GM23248 (cell line): ENCODE measurements around the gene ASCL5. TPM values are rescaled to one million over a fixed set of nuclear protein-coding genes. Genes with fewer than 3 reads are reported as not detected.

Experiments
- DNase-seq: peaks from one replicate; pipeline ENCODE4 v3.0.0-alpha.2; 2015
- H2AFZ ChIP-seq: fragments of 200-600 bp; sonication (generic); 2 replicates; pipeline ENCODE4 v1.6.1; 2016; ENCODE audit warnings: antibody characterized with exemption
- H3F3A ChIP-seq: fragments of 200-600 bp; sonication (generic); 2 replicates; pipeline ENCODE4 v1.6.1; 2016; ENCODE audit warnings: mild to moderate bottlenecking, antibody characterized with exemption, mixed run types; ENCODE audit not compliant: insufficient read depth
- H3K27ac ChIP-seq: fragments of 200-600 bp; sonication (generic); 2 replicates; pipeline ENCODE4 v1.5.1; 2016; ENCODE audit warnings: mild to moderate bottlenecking
- H3K27me3 ChIP-seq: fragments of 200-600 bp; sonication (generic); replicated peaks from 2 replicates; pipeline ENCODE4 v1.6.1; 2016; ENCODE audit warnings: mild to moderate bottlenecking; ENCODE audit not compliant: insufficient read depth
- H3K36me3 ChIP-seq: fragments of 200-600 bp; sonication (generic); 2 replicates; pipeline ENCODE4 v1.6.1; 2016; ENCODE audit warnings: low read depth, mild to moderate bottlenecking
- H3K4me1 ChIP-seq: fragments of 200-600 bp; sonication (generic); 2 replicates; pipeline ENCODE4 v1.6.1; 2016; ENCODE audit warnings: mild to moderate bottlenecking; ENCODE audit not compliant: insufficient read depth
- H3K4me2 ChIP-seq: fragments of 200-600 bp; sonication (generic); one replicate; pipeline ENCODE4 v1.6.1; 2016; ENCODE audit warnings: mild to moderate bottlenecking; ENCODE audit not compliant: unreplicated experiment
- H3K4me3 ChIP-seq: fragments of 200-600 bp; sonication (generic); 2 replicates; pipeline ENCODE4 v1.5.1; 2016; ENCODE audit warnings: mild to moderate bottlenecking
- H3K79me2 ChIP-seq: fragments of 200-600 bp; sonication (generic); 2 replicates; pipeline ENCODE4 v1.6.1; 2016; ENCODE audit warnings: mild to moderate bottlenecking; ENCODE audit not compliant: insufficient read depth
- H3K9ac ChIP-seq: fragments of 200-600 bp; sonication (generic); 2 replicates; pipeline ENCODE4 v1.6.1; 2016; ENCODE audit warnings: mild to moderate bottlenecking
- H3K9me2 ChIP-seq: fragments of 200-600 bp; sonication (generic); 2 replicates; pipeline ENCODE4 v1.6.1; 2016; ENCODE audit warnings: mixed run types, mild to moderate bottlenecking, moderate library complexity; ENCODE audit not compliant: insufficient read depth
- H3K9me3 ChIP-seq: fragments of 200-600 bp; sonication (generic); one replicate; pipeline ENCODE4 v1.6.1; 2017; ENCODE audit warnings: low read depth
- H4K20me1 ChIP-seq: fragments of 200-600 bp; sonication (generic); 2 replicates; pipeline ENCODE4 v1.6.0; 2016; ENCODE audit not compliant: insufficient read depth
- EZH2 ChIP-seq: fragments of 200-600 bp; sonication (generic); IDR thresholded peaks from 2 replicates; pipeline ENCODE4 v1.6.1; 2018; ENCODE audit warnings: antibody characterized with exemption, mild to moderate bottlenecking; ENCODE audit not compliant: insufficient read depth, poor library complexity, severe bottlenecking
- EZH2phosphoT487 ChIP-seq: fragments of 200-600 bp; sonication (generic); IDR thresholded peaks from 2 replicates; pipeline ENCODE4 v1.6.1; 2018; ENCODE audit warnings: antibody characterized with exemption, moderate library complexity, mild to moderate bottlenecking, low read depth; ENCODE audit not compliant: insufficient read depth
- WGBS, 2 experiments: methylation state at CpG; one replicate each; pipeline ENCODE4 v1.1.6; 2015 to 2017; ENCODE audit warnings: low lambda C conversion rate in 2 of 2, low coverage in 1 of 2; ENCODE audit errors: missing lambda C conversion rate in 2 of 2; 5-methylcytosine and 5-hydroxymethylcytosine counted together
- in situ Hi-C: fragments of 300-500 bp; cut with MboI; formaldehyde crosslinking; loops from 2 replicates; pipeline ENCODE4 v1.15.0; 2020
- polyA plus RNA-seq: library from polyadenylated mRNA; unstranded; fragments of >200 nt; fragmentation: Nextera tagmentation; extraction: Ambion mirVana; gene quantifications from 2 replicates; pipeline ENCODE4 v1.2.1, GENCODE V29; 2016
- total RNA-seq: library from RNA; depleted of rRNA; stranded (reverse); fragments of >200 nt; shearing (Covaris generic); gene quantifications from 2 replicates; pipeline ENCODE4 v1.2.3, GENCODE V29; 2014

The ASCL5 gene
- total and polyA plus RNA-seq, 2 experiments from 2014 or later: not detected

DNA sequence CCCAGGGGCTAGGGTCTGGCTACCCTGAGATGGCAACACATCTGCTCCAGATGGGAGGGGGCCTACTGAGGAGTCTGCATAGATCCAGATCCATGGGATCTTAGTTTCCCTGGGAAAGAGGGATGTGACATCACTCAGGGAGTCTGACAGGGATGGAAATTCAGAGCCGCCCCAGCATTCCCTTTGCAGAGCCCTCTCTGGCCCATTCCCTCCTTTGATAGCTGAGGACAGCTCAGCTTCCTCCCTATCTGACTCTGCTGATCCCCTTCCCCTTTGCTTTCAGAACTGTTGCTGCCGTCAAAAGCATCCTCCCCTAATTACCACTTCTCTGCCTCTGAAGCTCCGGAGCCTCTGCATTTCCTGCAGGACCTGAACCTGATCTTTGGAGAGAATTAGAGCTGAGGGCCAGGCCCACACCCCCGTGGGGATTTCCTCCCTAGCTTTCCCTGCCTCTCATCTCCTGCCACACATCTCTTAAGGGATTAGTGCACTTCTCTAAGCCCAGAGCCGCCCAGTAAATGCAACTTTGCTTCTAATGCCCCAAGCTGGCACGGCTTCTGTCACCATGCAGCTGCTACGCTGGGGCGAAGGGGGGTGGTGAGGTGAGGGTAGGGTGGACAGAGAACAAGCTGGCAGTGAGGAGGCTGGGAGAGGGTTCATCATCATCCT, 9.5 kb upstream of the ASCL5 start:
- H3K4me3 ChIP-seq: no peak overlapping the region
- in situ Hi-C loops: no loop called here
- H3K9ac ChIP-seq: no peak overlapping the region
- H3K27ac ChIP-seq: no peak overlapping the region
- H3K4me2 ChIP-seq: no peak overlapping the region
- no peak overlapping the region for H2AFZ ChIP-seq
- H4K20me1 ChIP-seq: no peaks in the 10 kb centered on the region
- H3F3A ChIP-seq: peaks cover 9% of the 10 kb centered on the region
- 79 to 80% methylated on average over 8 of the region's 8 CpGs for WGBS, 2 experiments
- no peak for DNase-seq
- no peaks in the 10 kb centered on the region for H3K27me3 ChIP-seq
- H3K4me1 ChIP-seq: peaks cover 13% of the 10 kb centered on the region
- H3K79me2 ChIP-seq: no peaks in the 10 kb centered on the region
- no peaks in the 10 kb centered on the region for H3K9me2 ChIP-seq
- no peak for TF ChIP-seq EZH2phosphoT487
- no peak for TF ChIP-seq EZH2
- H3K9me3 ChIP-seq: no peaks in the 10 kb centered on the region
- no peaks in the 10 kb centered on the region; the same call in 1 of the 2 replicates for H3K36me3 ChIP-seq

DNA sequence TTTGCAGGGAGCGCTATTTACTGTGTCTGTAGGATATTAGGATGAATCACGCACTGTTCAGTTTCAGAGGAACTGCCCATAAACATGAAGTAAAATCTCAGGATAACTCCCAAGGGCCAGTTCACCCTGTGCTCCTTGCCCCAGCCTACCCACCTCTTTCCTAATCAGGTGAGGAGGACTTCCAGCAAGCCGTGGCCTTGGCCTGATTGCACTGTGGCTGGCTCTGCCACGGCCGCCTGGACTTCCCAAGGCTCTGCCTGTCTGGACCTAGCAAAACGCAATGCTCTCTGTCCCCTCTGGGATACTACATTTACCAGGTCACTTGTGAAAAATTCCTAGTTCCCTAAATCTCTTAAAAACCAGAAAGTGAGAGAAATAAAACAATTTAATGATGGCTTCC, 7.4 kb upstream of the ASCL5 start:
- in situ Hi-C loops: no loop called here
- H3K36me3 ChIP-seq: no peaks in the 10 kb centered on the region; the same call in 1 of the 2 replicates

DNA sequence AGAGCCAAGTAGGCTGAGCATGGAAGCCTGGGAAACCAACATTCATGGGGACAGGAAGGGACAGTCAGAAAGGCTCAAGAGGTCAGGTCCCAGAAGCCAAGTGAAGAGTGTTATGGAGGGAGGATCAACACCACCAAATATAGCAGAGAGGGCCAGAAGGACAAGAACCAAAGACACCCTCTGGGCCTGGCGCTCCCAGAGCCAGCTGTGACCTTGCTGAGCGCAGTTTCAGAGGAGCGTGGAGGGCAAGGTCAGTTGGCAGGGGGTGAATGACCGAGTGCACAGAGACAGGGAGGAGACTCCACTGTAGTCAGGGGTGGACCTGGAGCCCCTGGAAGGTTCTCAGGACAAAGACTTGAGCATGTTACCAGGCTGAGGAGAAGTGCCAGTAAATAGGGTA, 4.4 kb upstream of the ASCL5 start:
- Histone ChIP-seq H3K9me3 (no peaks in the 10 kb centered on the region), H3K36me3 (no peaks in the 10 kb centered on the region; the same call in 1 of the 2 replicates), H2AFZ (no peak overlapping the region), H3K27ac (no peak overlapping the region), H3K9ac (no peak overlapping the region), H3K4me1 (no peaks in the 10 kb centered on the region), H3F3A (no peaks in the 10 kb centered on the region), H3K4me2 (no peak overlapping the region), H3K9me2 (no peaks in the 10 kb centered on the region), H3K4me3 (no peak overlapping the region), H4K20me1 (no peaks in the 10 kb centered on the region), H3K27me3 (no peaks in the 10 kb centered on the region), H3K79me2 (no peaks in the 10 kb centered on the region)
- TF ChIP-seq EZH2phosphoT487: no peak
- no peak for TF ChIP-seq EZH2
- in situ Hi-C loops: no loop called here
- DNase-seq: no peak
- 76 to 79% methylated on average over 4 of the region's 4 CpGs for WGBS, 2 experiments

More for the DNA sequence above, 7.4 kb upstream of the ASCL5 start:
- Histone ChIP-seq H3K9me3 (no peaks in the 10 kb centered on the region), H2AFZ (no peak overlapping the region), H3K4me1 (peaks cover 13% of the 10 kb centered on the region), H3F3A (peaks cover 9% of the 10 kb centered on the region), H3K4me2 (no peak overlapping the region), H3K27ac (no peak overlapping the region), H3K27me3 (no peaks in the 10 kb centered on the region), H3K9ac (no peak overlapping the region), H3K4me3 (no peak overlapping the region), H3K9me2 (no peaks in the 10 kb centered on the region), H3K79me2 (no peaks in the 10 kb centered on the region), H4K20me1 (no peaks in the 10 kb centered on the region)
- WGBS, 2 experiments: 96% methylated on average over 6 of the region's 6 CpGs
- no peak for DNase-seq
- TF ChIP-seq EZH2 (no peak), EZH2phosphoT487 (no peak)

DNA sequence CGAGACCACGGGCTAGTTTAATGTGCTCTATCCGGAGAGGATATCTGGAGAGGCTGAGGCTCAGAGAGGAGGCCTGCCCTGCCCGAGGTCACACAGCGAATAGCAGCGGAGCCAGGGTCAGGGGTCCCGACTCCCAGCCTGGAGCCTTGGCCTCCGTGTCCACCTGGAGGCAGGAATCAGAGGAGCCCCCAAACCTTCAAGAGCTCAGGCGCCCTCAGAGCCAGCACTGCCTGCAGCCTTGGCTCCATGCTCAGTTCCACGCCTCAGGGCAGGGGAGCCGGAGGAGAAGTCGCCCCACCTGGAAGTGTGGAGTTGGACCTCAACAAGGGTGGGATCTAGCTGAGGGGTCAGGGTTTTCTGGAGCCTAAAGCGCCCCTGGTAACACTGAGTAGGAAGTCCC, 2.0 kb upstream of the ASCL5 start:
- Histone ChIP-seq H3K79me2 (no peaks in the 10 kb centered on the region), H3K36me3 (no peaks in the 10 kb centered on the region), H3K9me3 (no peaks in the 10 kb centered on the region), H3F3A (no peaks in the 10 kb centered on the region), H3K9ac (no peak overlapping the region), H3K4me1 (no peaks in the 10 kb centered on the region), H3K4me2 (no peak overlapping the region), H2AFZ (no peak overlapping the region), H3K4me3 (no peak overlapping the region), H3K9me2 (no peaks in the 10 kb centered on the region), H3K27ac (no peak overlapping the region), H3K27me3 (peaks cover 21% of the 10 kb centered on the region), H4K20me1 (no peaks in the 10 kb centered on the region)
- no peak for TF ChIP-seq EZH2
- no peak for TF ChIP-seq EZH2phosphoT487
- 85 to 89% methylated on average over 13 of the region's 13 CpGs for WGBS, 2 experiments
- in situ Hi-C loops: no loop called here
- no peak for DNase-seq

DNA sequence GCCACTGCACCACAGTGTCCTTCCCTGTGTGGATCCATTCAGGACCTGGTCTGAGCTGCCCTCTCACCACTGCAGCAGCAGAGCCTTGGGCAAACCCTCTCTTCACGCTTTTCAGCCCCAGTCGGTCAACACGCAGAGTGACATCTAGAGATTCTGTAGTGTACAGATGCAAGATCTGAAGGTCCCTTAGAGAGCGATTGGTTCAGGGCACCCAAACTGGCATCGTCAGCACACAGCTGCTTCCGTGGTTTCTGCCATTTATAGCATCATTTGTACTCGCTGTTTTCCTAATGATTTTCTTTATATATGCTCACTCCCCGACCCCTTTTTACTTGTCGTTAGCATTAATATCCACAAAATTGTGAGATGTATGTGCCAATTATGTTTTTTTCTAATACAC, 1.5 kb upstream of the ASCL5 start:
- no peak overlapping the region for H3K4me3 ChIP-seq
- TF ChIP-seq EZH2phosphoT487 (no peak), EZH2 (no peak)
- no peaks in the 10 kb centered on the region for H3K4me1 ChIP-seq
- H3K4me2 ChIP-seq: no peak overlapping the region
- H2AFZ ChIP-seq: no peak overlapping the region
- no peaks in the 10 kb centered on the region for H3K36me3 ChIP-seq
- no peak overlapping the region for H3K27ac ChIP-seq
- H3K79me2 ChIP-seq: no peaks in the 10 kb centered on the region
- 81 to 82% methylated on average over 9 of the region's 9 CpGs for WGBS, 2 experiments
- H3K9ac ChIP-seq: no peak overlapping the region
- H3K9me3 ChIP-seq: no peaks in the 10 kb centered on the region
- H4K20me1 ChIP-seq: no peaks in the 10 kb centered on the region
- DNase-seq: no peak
- in situ Hi-C loops: no loop called here
- no peaks in the 10 kb centered on the region for H3F3A ChIP-seq
- H3K27me3 ChIP-seq: peaks cover 26% of the 10 kb centered on the region
- no peaks in the 10 kb centered on the region for H3K9me2 ChIP-seq
